Stimulated activated CD8-positive, alpha-beta memory T cell treated with anti-CD3 and anti-CD28 coated beads, Interleukin-12 subunit alpha, Interleukin-12 subunit beta, amount 100 ng/mL, for 4 hours (primary cell): ENCODE data around the gene ABCD4.
"Not testable (repeated sequence)": the region's sequence is repeated elsewhere in the genome, so short reads cannot be mapped to it uniquely, and the experiment has no call there.

Experiments
- DNase-seq: peaks from one replicate; pipeline ENCODE4 v3.0.0-alpha.2; 2020; ENCODE audit warnings: low read depth

ABCD4 gene

GRCh38 chr14:74302634-74303569, at the start of gene ABCD4:
ABCD4 (minus strand) TSS chr14:74302934; CDS start chr14:74302912, 22 bp downstream.
- DNase-seq = peak; percentile 74

GRCh38 chr14:74350928-74351323, 48.2 kb upstream of the ABCD4 start:
- DNase-seq = no peak

- no peak for DNase-seq
Measured at GRCh38 chr14:74350211-74350927, 47.6 kb upstream of the ABCD4 start.

- DNase-seq = no peak
Measured at GRCh38 chr14:74349757-74350156, 47.0 kb upstream of the ABCD4 start.

- DNase-seq = no peak
Measured at GRCh38 chr14:74348735-74349463, 46.2 kb upstream of the ABCD4 start.

- no peak for DNase-seq
Measured at GRCh38 chr14:74348241-74348734, 45.6 kb upstream of the ABCD4 start, which contains the start of gene VRTN. VRTN (plus strand) TSS chr14:74348471; CDS start chr14:74356784, 8,313 bp downstream.

- no peak for DNase-seq
Measured at GRCh38 chr14:74347795-74348100, 45.0 kb upstream of the ABCD4 start.

GRCh38 chr14:74347097-74347794, 44.5 kb upstream of the ABCD4 start:
- no peak for DNase-seq

- no peak for DNase-seq
Measured at GRCh38 chr14:74346341-74346740, 43.6 kb upstream of the ABCD4 start.

- DNase-seq = no peak
Measured at GRCh38 chr14:74333909-74334308, 31.2 kb upstream of the ABCD4 start.

- not testable (repeated sequence) for DNase-seq
Measured at GRCh38 chr14:74329950-74330552, 27.3 kb upstream of the ABCD4 start.

GRCh38 chr14:74326369-74327152, 23.8 kb upstream of the ABCD4 start:
- DNase-seq = no peak

- no peak for DNase-seq
Measured at GRCh38 chr14:74325446-74325845, 22.7 kb upstream of the ABCD4 start.

- DNase-seq = no peak
Measured at GRCh38 chr14:74324931-74325361, 22.2 kb upstream of the ABCD4 start.

GRCh38 chr14:74314576-74314975, 11.8 kb upstream of the ABCD4 start:
- no peak for DNase-seq

- DNase-seq = no peak
Measured at GRCh38 chr14:74313601-74314000, 10.9 kb upstream of the ABCD4 start.

GRCh38 chr14:74312161-74312560, 9.4 kb upstream of the ABCD4 start:
- DNase-seq = no peak

- DNase-seq = no peak
Measured at GRCh38 chr14:74309125-74310022, 6.6 kb upstream of the ABCD4 start.

- no peak for DNase-seq
Measured at GRCh38 chr14:74308695-74309094, 6.0 kb upstream of the ABCD4 start.
